Osteocyte (in vitro differentiated cells): ENCODE data around the gene PDE6B. TPM values are rescaled to one million over a fixed set of nuclear protein-coding genes. Genes with fewer than 3 reads are reported as not detected.

Source experiments
- DNase-seq: peaks from one replicate; pipeline ENCODE4 v3.0.0; 2021; ENCODE audit warnings: mixed read lengths; ENCODE audit not compliant: unreplicated experiment; ENCODE audit errors: extremely low spot score
- H3K27ac Mint-ChIP-seq: one replicate; pipeline ENCODE4 v1.8.0; 2021; ENCODE audit warnings: mild to moderate bottlenecking, mixed read lengths; ENCODE audit not compliant: unreplicated experiment
- H3K27me3 Mint-ChIP-seq: one replicate; pipeline ENCODE4 v1.8.0; 2021; ENCODE audit warnings: mixed read lengths; ENCODE audit not compliant: unreplicated experiment
- H3K36me3 Mint-ChIP-seq: one replicate; pipeline ENCODE4 v1.8.0; 2021; ENCODE audit warnings: mixed read lengths; ENCODE audit not compliant: unreplicated experiment
- H3K4me1 Mint-ChIP-seq: one replicate; pipeline ENCODE4 v1.8.0; 2021; ENCODE audit warnings: mixed read lengths; ENCODE audit not compliant: unreplicated experiment
- H3K4me3 Mint-ChIP-seq: one replicate; pipeline ENCODE4 v1.8.0; 2021; ENCODE audit warnings: mild to moderate bottlenecking, moderate library complexity, mixed read lengths; ENCODE audit not compliant: unreplicated experiment
- H3K9me3 Mint-ChIP-seq: one replicate; pipeline ENCODE4 v1.8.0; 2021; ENCODE audit warnings: mixed read lengths; ENCODE audit not compliant: unreplicated experiment
- total RNA-seq: library from RNA; stranded (reverse); gene quantifications from 2 replicates; pipeline ENCODE4 v1.2.1, GENCODE V29; 2021
- TF ChIP-seq, protein P1 (sequence below): fragments of 200-600 bp; sonication (generic); IDR thresholded peaks from 2 replicates; pipeline ENCODE4 v1.5.0; 2021; ENCODE audit warnings: antibody characterized with exemption, mild to moderate bottlenecking, moderate library complexity

The PDE6B gene
- total RNA-seq, 1 donor from 2014 or later = 1.6 TPM

GRCh38 chr4:630656-631055 lies 5.3 kb downstream of the PDE6B start:
- Mint-ChIP-seq H3K9me3 (no peaks in the 10 kb centered on the region), H3K27me3 (no peaks in the 10 kb centered on the region), H3K27ac (no peak overlapping the region), H3K4me3 (no peak overlapping the region), H3K36me3 (no peaks in the 10 kb centered on the region), H3K4me1 (no peaks in the 10 kb centered on the region)
- DNase-seq = no peak
- TF ChIP-seq, protein P1, sequence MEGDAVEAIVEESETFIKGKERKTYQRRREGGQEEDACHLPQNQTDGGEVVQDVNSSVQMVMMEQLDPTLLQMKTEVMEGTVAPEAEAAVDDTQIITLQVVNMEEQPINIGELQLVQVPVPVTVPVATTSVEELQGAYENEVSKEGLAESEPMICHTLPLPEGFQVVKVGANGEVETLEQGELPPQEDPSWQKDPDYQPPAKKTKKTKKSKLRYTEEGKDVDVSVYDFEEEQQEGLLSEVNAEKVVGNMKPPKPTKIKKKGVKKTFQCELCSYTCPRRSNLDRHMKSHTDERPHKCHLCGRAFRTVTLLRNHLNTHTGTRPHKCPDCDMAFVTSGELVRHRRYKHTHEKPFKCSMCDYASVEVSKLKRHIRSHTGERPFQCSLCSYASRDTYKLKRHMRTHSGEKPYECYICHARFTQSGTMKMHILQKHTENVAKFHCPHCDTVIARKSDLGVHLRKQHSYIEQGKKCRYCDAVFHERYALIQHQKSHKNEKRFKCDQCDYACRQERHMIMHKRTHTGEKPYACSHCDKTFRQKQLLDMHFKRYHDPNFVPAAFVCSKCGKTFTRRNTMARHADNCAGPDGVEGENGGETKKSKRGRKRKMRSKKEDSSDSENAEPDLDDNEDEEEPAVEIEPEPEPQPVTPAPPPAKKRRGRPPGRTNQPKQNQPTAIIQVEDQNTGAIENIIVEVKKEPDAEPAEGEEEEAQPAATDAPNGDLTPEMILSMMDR = no peak

DNA sequence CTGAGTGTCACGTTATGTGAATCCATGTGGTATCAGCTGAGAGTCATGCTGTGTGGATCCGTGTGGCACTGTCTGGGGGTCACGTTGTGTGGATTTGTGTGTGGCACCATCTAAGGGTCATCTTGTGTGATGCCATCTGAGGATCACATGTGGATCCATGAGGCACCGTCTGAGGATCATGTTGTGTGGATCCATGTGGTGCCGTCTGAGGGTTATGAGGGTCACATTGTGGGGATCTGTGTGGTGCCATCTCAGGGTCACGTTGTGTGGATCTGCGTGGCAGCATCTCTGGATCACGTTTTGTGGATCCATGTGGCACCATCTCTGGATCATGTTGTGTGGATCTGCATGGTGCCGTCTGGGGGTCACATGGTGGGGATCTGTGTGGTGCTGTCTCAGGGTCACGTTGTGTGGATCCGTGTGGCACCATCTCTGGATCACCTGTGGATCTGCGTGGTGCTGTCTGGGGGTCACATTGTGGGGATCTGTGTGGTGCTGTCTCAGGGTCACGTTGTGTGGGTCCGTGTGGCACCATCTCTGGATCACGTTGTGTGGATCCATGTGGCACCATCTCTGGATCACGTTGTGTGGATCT lies 6.9 kb downstream of the PDE6B start:
- Mint-ChIP-seq H3K4me3 (no peak overlapping the region), H3K4me1 (no peaks in the 10 kb centered on the region), H3K36me3 (no peaks in the 10 kb centered on the region), H3K27ac (no peak overlapping the region), H3K27me3 (peaks cover 2% of the 10 kb centered on the region), H3K9me3 (no peaks in the 10 kb centered on the region)
- TF ChIP-seq, protein P1 = no peak
- DNase-seq = no peak

- DNase-seq = no peak
- Mint-ChIP-seq H3K27ac (no peak overlapping the region), H3K4me1 (no peaks in the 10 kb centered on the region), H3K9me3 (no peaks in the 10 kb centered on the region), H3K36me3 (no peaks in the 10 kb centered on the region), H3K27me3 (peaks cover 8% of the 10 kb centered on the region), H3K4me3 (no peak overlapping the region)
- TF ChIP-seq, protein P1 = no peak
Observed at GRCh38 chr4:632926-633325, 7.6 kb downstream of the PDE6B start.

DNA sequence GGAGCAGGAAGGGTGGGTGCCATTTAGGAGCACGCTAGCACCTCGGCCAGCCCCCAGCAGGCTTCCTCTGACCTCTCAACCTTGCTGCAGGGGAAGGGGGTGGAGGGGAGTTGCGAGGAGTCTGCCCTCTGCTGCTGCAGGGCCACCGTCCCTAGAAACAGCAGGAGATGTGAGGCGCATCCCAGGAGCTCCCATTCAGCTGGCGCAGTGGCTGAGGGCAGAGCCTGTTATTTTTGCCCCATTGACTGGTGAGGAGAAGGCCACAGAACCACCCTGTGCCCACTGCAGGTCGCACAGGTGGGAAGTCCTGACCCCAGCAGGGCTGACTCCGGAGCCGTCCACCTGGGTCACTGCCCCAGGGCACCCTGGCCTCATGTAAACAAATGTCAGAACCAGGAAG lies 8.0 kb downstream of the PDE6B start:
- Mint-ChIP-seq H3K9me3 (no peaks in the 10 kb centered on the region), H3K36me3 (no peaks in the 10 kb centered on the region), H3K27me3 (peaks cover 10% of the 10 kb centered on the region), H3K4me1 (no peaks in the 10 kb centered on the region), H3K27ac (no peak overlapping the region), H3K4me3 (no peak overlapping the region)
- no peak for DNase-seq
- TF ChIP-seq, protein P1 = no peak

- Mint-ChIP-seq H3K27ac (no peak overlapping the region), H3K9me3 (no peaks in the 10 kb centered on the region), H3K36me3 (no peaks in the 10 kb centered on the region), H3K4me1 (no peaks in the 10 kb centered on the region), H3K4me3 (no peak overlapping the region), H3K27me3 (peaks cover 10% of the 10 kb centered on the region)
- TF ChIP-seq, protein P1 = no peak
- DNase-seq = no peak
Observed at GRCh38 chr4:633976-634598, 8.7 kb downstream of the PDE6B start.
